ENCODE results near the gene OCEL1.

Gene OCEL1

DNA sequence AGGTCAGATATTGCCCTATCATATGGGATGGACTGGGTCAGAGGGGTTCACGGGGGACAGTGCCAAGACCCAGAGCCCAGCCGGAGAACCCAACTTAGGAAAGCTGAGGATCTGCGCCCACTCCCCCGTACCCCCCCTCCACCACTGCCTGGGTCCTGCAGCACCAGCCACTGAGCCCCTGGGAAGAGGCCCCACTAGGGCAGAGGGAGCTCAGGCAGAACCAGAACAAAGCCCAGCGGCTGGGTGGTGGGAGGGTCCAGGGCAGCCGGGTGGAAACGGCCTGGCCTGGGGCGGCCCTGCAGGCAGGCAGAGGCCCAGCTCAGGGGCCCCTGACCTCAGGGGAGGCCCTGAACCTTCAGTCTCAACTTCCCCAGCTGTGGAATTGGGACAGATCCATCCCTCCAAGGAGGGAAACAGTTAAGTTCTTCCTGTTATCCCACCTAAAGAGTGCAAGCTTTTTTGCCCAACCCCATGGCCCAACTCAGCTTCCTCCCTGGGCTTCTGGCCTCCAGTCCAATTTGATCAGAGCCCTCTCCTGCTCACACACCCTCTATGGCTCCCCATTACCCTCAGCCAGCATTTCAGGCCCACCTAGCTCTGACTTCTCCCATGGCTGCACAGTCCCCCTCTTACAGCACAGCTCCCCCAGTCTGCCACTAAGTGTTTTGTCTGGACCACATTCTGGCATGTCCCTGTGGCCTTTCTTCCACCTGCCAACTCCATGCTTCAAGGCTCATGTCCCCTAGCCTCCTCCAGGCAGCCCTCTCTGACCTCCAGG is 16.6 kb downstream of the OCEL1 start:
- DNase-seq, result no peak

DNA sequence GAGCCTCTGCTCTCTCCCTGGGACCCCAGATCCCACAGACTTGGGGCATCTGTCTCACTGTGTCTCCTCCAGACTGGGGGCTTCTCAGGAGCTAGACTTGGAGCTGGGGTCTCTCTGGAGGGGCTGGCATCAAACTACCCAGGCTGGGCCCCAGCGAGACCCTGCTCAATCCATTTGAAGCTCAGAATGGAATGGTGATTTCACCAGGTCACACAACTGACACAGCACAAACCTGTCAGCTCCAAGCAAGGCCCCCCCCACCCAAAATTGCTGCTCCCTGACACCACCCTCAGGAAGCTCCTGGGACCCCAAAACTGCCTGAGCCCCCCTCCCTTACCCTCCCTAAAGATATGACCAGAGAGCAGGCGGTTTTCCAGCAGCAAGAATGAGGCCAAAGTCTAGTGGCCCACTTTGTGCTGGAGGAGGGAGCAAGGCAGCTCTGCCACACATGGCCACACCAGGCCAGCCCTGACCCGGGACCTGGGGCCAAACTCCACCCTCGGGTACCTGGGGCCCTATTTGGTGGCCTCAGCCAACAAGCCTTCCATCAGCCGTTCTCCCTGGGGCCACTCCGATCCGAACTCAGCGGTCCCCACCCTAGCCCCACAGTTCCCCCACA is 17.3 kb downstream of the OCEL1 start:
- DNase-seq, result no peak

DNA sequence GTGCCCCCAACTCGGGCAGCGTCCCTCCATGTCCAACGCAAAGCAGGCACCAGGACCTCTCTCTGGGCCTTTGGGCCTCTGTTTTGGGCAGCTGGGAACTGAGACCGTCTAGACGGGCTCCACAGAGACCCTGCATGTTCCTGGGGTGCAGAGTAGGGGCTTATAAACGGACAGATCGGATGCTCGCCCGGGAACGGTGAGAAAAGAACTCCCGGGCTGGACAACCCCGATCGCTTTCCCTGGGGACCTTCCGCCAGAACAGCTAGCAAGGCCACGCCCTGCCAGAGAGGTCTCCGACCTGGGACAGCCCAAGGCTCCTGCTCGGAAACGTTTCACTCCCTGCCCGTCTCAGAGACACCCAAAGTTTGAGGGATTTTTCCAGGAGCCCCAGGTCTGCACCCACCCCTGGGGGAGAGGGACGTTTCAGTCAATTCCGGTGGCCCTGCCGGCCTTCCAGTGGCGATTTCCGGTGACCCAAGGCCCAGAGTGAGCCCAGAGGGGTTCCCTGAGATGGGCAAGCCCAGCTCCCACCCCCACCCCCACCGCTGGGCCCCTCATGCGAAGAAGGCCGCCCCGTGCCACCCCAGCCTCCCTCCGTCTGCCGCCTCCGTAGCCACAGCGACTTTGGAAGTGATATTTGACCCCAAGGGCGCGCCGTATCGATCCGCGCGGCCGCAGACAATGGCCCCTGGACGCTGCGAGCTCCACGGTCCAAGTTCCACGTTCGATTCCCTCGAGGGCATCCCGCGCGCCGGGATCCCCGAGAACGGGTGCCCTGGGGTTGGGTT is 18.0 kb downstream of the OCEL1 start:
- DNase-seq, result no peak

DNA sequence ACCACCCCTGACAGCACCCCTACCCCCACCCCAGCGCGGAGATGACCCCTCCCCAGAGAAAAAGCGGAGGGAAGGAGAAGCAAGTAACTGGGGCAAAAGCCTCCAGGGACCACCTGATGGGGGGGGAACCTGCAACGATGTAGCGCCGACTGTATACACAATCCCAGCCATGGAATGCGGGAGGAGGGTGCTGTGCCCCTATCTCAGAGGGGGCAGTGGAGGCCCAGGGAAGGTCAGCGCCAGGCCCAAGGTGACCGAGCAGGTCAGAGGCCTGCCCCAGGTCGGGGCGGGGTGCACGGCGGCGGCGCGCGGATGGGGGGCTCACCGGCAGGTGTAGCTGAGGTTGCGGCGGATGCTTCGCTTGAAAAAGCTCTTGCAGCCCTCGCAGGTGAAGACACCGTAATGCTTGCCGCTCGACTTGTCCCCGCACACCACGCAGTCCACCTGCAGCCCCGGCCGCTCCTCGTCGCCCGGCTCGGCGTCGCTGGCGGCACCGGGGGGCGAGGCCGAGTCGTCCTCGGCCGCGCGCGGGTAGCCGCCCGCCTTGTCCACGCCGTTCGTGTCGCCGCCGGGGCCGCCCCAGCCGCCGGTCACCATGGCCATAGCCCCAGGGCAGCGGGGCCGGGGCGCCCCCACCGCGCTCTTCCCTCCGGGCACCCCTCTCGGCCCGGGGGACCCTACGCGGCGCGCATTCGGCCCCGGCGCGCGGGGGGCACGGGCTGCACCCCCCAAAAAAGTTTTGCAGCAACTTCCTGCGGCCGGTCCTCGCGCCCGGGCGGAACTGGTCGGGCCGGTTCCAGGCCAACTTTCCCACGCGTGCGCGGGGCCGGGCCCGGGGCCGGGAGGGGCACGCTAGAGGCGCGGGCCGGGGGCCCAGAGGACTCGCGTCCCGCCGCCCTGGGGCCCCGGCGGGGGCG is 18.9 kb downstream of the OCEL1 start:
- DNase-seq, result no peak

DNA sequence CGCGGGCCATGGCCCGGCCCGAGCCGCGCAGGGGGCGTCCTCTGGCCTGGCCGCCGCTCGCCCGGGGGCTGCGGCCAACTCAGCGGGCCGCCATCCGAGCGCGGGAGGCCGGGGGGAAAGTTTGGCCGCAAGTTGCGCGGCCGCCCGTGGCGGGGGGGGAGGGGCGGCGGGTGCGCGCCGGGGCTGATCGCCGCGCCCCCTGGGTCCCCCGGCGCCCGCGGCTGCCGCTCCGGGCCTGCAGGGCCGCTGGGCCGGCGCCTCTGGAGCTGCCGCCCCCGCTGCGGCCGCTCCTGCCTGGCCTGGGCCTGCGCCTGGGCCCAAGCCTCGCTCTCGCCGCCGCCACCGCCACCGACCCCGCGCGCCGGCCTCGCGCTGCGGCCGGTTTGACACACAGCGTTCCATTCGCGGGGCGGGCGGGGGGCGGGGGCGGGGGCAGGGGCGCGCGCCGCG is 19.5 kb downstream of the OCEL1 start, which contains the start of gene NR2F6:
Gene NR2F6, minus strand, starts transcription at position 385 of the 450 bp plus-strand sequence. CDS start 699 bp downstream, outside the sequence.
- DNase-seq, result no peak

DNA sequence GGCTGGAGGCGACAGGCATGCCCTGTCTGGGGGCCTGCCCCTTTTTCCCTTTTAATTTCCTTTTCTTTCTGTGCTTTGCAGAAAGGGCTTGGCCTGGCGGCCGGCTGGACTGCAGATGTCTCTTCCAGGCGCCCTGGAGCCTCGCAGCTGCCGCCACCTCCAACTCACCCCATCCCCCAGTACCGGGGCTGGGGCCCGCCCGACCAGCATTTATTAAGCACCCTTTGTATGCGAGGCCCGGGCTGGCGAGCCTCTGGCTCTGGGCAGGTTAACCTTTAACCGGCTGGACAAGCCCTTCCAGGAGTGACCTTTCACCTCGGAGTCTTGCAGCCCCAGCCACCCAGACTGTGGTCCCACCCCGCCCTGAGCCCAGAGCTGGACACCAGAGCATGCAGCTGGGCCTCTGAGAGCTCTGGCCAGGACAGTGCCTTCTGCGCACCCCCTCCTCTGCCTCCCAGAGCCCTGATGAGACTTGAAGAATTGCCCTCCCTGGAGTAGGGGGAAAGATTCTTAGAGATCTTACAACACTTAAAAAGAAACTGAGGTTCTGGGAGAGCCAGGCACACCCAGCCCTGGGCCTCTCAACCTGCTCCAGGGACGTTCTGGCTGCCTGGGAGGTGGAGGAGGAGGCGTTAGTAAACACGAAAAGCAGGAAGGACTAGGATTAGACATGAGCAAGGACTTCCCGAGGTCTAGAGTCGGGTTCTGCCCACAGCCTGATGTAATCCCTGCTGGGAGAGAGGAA is 20.8 kb downstream of the OCEL1 start:
- no peak for DNase-seq

DNA sequence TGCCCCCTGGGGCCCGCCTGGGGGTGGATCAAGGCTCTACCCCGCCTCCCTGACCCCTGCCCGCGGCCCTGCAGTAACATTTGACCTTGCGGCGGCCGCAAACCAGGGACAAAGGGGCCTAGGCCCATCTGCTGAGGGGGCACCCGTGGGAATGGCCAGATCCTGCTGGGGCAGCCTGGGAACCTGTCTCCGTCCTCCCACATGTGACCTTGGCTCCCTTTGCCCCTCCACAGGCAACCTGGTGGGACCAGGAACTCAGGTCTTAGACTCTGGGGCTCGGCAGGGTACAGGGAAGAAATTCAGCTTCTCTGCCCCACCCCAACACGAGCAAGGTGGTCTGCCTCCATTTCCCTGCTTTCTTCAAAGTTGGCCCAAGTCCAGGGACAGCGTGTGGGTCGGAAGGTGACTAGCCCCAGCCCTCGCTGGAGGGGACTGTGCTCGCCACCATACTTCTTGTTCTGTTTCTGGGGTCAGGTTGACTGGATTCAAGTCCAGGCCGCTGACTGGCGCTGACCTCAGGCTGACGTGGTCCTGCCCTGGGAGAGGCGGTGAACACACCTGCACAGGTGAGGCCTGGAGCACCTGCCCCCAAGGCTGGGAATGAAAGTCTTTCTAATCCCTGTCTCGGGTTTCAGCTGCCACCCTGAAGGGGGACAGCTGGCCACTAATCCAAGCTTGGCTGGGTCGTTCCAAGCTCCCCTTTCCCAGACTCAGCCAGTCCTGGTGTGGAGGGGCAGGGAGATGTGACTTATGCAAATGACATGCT is 22.2 kb downstream of the OCEL1 start:
- no peak for DNase-seq

DNA sequence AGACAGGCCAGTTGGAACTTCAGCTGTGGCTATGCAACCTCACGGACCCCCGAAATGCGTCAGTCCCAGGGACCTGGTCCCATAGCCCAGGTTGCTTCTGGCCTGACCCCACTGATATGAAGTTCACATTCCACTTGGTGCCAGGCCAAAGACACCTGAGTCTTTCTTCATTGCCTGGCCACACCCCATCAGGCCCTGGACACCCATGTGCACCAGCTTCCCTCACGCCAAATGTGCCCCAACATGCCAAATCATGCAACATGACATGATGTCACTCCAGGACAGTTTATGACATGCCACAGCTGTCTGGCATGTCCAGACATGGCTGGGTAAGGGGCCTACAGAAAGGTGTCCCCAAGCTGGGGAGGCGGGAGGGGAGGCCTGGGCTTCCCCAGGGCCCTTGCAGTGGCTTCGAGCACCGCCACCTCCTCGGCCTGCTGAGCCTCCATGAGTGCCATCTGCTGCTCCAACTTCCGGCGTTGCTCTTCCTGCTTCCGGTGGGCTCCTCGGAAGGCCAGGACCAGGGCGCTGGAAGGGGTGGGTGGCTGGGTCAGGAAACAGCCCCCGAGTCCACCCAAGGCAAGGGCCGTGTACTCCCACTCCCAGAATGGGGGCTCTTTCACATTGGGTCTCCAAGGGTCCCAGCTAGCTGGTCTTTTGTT is 24.0 kb downstream of the OCEL1 start:
- no peak for DNase-seq

DNA sequence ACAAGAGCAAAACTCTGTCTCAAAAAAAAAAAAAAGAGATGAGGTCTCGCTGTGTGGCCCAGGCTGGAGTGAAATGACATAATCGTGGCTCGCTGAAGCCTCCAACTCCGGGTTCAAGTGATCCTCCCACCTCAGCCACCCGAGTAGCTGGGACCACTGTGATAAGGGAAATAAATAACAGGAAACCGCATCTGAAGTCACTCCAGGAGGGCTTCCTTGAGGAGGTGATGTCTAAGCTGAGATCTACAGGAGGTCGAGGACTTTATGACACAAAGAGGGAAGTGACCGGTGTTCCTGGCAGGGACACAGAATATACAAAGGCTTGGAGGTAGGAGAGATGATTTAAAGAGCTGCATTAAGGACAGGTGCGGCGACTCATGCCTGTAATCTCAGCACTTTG is 28.6 kb downstream of the OCEL1 start:
- DNase-seq, result no peak

DNA sequence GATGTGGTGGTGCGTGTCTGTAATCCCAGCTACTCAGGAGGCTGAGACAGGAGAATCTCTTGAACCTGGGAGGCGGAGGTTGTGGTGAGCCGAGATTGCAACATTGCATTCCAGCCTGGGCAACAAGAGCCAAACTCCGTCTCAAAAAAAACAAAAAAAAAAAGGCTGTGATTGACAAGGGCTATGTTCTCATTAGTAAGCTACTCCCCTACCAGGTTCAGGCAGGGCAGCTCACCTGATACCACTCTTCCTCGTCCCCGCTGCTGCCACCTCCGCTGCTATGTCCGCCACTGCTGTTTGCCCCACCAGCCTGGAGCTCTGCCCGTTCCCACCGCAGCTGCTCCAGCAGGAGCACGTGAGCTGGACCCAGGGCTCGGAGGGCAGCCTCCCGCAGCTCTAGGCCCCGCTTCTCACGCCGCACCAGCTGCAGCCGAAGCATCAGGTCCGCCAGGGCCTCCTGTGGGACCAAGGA is 29.2 kb downstream of the OCEL1 start:
- no peak for DNase-seq

DNA sequence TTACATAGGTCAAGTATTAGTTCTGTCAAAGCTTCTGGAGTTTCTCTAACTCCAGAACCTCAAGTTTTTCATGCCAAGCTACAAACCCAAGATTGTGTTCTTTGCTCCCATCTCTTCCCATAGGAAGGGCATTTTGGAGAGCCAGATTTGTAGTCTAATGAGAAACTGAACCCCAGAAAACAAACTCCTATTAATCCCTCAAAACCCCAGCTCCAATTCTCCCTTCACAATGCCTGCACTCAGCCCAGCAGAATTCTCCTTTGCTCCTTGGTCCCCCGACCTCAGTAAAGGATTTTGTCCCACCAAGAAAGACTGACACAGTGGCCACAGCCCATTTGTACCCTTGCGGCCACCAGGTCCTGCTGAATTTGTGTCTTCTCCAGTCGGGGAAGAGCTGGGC is 30.1 kb downstream of the OCEL1 start:
- no peak for DNase-seq

DNA sequence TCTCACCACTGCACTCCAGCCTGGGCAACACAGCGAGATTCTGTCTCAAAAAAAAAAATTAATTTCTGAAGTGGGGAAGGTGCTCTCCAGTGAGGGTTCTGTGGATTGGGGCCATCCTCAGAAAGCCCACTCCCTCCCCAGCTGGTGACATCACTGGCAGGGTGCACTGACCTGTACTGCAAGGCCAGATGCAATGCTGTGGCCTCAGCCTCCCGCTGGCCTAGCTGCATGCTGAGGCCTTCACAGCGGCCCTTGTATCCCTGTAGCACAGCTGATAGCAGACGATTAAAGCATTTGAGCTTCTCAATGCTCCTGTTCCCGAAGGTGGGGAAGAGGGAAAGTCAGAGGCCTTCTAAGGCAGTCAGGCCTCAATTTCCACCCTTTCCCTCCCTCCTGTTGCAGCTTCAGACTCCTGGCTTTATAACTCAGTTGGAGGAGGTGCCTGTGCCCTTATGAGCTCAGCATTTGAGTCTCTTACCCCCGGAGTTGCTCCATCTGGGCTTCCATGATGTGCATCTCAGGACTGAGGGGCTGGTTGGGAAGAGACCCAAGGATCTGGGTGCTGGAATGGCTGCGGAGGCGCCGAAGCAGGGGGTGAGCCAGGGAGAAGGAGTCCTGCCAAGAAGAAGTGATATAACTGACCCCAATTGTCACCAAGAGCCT is 33.2 kb downstream of the OCEL1 start:
- no peak for DNase-seq

DNA sequence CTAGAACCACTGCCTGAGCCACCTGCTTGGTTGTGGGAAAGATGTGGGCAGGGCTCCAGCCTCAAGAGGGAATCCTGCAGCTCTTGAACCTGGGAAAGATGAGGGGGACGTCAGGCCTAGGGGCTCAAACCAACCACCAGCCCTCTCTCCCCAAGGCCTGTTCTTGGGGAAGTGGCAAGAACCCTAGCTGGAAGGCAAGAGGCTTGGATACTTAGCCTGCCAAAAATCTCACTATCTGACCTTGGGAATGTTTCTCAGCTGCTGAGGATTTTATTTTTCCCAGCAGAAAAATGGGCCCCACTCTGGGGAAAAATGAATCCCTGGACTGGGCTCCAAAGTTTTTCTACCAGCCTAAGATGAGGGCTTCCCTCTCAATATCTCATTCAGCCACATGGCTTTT is 33.9 kb downstream of the OCEL1 start:
- DNase-seq, result no peak

DNA sequence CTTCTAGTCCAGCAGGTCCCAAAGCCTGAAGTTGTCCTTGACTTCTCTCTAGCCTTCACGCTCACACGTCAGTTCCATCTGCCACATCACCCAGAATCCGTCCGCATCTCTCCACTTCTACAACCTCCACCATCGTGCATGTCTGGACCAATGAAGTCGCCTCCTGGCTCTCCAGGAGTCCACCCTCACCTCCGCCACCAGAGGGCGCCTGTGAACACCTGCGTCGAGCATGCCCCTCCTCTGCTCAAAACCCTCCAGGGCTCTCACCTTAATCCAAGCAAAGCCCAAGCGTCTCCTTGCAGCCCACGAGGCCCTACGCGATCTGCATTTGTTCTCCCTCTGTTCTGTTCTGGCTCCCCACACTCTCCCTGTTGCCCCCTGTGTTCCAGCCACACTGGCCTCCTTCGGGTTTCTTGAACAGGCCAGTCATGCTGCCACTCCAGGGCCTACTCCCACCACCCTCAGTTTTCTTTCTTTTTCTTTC is 34.9 kb downstream of the OCEL1 start:
- DNase-seq, result peak; percentile 76 to 87 (median 86)

DNA sequence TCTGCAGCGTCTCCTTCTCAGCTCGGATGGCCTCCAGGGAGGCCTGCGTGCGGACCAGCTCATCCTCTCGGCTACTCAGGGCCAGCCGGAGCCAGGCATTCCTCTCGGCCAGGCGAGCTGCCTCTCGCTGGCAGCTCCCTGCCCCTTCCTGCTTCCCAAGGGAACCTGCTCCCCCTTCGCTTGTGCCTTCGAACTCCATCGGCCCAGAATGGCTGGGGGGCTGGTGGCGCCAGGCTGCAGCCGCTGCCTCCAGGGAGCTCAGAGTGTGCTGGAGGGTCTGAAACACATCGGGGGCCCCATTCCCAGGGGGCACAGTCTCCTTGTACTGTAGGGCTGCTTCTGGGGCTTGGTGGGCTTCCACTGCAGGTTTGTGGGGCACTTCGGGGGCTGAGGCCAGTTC is 36.5 kb downstream of the OCEL1 start:
- no peak for DNase-seq

DNA sequence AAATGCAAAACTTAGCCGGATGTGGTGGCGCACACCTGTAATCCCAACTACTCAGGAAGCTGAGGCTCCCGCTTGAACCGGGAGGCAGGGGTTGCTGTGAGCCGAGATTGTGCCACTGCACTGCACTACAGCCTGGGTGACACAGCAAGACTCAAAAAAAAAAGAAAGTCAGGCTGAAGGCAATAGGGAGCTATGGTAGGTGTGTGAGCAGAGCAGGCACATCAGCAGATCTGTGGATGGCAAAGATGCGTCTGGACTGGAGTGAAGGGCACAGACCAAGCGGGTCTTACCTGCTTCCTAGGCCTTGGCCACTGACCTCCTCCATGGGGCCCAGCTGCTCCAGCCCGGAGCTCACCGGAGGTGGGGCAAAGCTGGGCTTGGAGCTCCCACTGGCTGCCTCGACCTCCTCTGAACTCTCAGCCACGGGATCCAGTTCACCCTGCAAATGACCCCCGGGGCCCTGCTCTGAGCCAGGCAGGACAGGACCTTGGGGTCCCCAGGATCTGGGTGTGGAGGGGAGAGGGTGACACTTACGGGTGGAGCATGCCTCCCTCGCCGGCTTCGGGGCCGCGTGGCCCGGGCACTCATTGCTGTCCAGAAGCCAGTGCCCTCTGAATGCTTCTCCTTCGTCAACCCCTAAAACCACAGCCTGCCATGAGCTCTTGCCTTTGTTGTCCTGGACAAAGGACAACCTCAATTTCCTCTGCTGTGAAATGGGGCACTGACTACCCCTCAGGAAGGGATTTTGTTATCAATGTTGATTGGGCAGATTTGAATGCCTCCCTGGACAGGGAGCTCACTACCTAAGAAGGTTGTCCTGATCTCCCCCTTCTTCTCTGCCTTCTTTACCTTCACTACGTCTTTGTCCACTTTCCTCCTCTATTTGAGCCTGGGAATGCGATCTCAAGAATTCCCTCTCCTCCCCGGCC is 38.0 kb downstream of the OCEL1 start:
- DNase-seq, result no peak

DNA sequence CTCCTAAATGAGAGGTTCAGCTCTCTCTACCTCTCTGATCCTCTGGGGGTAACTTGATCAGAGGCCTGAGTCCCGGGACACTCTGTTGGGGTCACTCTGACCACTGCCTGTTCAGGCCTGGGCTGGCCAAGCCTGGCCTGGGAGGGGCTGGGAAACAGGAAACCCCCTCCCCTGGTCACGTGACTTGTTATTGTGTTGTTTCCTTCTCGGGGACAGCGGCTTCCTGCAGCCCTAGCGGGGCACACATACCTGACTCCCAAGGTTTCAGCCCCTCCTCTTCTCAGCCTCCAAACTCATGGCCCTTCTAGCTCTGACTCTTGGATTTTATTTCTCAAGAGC is 38.6 kb downstream of the OCEL1 start, which contains the start of gene USHBP1:
Gene USHBP1, minus strand, starts transcription at position 105 of the 339 bp plus-strand sequence. CDS start 446 bp downstream, outside the sequence.
- DNase-seq, result no peak

DNA sequence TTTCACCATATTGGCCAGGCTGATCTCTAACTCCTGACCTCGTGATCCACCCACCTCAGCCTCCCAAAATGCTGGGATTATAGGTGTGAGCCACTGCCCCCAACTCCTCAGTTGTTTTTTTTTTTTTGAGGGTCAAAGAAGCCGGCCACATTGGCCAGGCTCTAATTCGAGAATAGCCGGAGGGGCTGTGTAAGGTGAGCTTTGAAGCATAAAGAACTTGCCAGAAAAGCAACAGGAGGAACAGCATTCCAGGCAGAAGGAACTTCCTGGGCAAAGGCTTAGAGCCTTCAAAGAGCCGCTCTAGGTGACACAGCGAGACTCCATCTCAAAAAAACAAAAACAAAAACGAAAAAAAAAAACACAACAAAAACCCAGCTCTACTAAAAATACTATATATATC is 40.0 kb downstream of the OCEL1 start:
- DNase-seq, result no peak
